ENCODE measurements around the gene CYP4A11.

GRCh38 chr1:46937270-46937669 is 4.0 kb downstream of the CYP4A11 start:
- TF ChIP-seq EZH2 (IDR thresholded peaks at IDR 0.05; ENCODE audit: borderline replicate concordance, low read depth, low read length, severe bottlenecking), result no peak
- TF ChIP-seq CTCF (IDR thresholded peaks at IDR 0.05; ENCODE audit: borderline replicate concordance, extremely low read depth, low read length, poor library complexity, severe bottlenecking), result no peak

Measured in DND-41 (cell line).